Globus pallidus (tissue), 1 donor: ENCODE data around the gene CRIP1.

Experiments
- DNase-seq: peaks from one replicate; pipeline ENCODE4 v3.0.0-alpha.2; 2015; ENCODE audit warnings: low spot score

The CRIP1 gene, protein sequence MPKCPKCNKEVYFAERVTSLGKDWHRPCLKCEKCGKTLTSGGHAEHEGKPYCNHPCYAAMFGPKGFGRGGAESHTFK

DNA sequence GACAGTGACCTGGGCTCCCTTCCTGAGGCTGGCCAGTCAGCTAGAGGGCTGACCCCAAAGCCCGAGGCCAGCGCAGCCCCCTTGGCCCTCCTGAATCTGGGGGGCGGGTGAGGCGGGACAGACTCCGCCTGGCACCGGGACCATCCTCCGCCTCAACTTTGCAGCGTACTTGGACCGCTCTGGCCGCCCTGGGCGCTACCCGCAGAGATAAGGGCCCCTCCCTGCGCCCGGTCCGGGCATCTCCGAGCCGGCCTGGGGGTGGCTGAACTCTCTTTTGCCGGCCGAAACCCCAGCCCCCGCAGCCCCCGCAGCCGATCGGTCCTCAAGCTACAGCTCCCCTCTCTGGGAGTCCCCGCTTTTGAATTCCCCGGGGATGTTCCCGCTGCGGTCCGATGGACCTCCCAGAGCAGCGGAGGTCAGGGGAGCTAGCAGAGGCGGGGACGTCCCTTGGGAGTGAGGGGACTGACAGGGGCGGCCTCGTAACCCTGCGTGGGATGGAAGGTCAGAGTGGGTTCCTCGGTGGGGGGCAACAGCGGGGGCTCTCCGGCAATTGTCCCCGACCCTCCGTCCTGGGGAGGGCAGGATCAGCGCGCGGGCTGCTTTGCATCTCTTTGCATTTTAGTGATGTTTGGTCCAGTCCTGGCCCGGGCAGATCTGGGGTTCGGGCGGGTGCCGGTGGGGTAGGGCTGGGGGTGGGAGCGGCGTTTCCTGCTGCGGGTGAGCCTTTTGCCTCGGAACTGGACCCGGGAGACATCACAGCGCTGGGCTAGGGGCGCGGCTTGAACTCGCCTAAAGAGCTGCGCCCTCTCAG is at the start of gene CRIP1:
Gene CRIP1 (plus strand): TSS at position 724 of the 811 bp plus-strand sequence. CDS start 374 bp downstream, outside the sequence.
- DNase-seq = no peak

DNA sequence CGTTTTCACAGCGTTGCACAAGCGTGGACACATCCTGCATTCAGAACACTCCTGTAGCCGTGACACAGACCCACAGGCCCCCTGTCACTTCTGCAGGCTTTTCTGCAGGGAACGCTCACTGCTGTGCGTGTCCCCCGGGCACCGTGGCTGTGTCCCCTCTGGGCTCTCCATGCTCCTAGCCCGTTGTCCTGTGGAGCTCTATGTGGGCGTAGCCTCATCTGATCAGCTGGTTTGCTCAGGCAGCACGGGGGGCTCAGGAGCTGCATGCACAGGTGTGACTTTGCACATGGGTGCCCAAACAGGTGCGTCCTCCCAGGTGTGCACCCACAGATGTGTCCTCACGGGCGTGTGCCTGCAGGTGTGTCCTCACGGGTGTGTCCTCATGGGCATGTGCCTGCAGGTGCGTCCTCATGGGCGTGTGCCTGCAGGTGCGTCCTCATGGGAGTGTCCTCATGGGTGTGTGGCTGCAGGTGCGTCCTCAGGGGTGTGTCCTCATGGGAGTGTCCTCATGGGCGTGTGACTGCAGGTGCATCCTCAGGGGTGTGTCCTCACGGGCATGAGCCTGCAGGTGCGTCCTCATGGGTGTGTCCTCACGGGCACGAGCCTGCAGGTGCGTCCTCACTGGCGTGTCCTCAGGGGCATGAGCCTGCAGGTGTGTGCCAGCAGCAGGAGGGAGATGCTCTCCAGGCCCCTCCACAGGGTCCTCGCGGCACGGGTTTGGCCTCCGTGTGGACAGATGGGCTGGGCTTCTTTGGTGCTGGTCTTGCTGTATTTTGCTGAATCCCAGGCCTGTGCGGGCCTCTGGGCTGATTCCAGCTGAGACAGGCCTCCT is 49.6 kb upstream of the CRIP1 start:
- no peak for DNase-seq

DNA sequence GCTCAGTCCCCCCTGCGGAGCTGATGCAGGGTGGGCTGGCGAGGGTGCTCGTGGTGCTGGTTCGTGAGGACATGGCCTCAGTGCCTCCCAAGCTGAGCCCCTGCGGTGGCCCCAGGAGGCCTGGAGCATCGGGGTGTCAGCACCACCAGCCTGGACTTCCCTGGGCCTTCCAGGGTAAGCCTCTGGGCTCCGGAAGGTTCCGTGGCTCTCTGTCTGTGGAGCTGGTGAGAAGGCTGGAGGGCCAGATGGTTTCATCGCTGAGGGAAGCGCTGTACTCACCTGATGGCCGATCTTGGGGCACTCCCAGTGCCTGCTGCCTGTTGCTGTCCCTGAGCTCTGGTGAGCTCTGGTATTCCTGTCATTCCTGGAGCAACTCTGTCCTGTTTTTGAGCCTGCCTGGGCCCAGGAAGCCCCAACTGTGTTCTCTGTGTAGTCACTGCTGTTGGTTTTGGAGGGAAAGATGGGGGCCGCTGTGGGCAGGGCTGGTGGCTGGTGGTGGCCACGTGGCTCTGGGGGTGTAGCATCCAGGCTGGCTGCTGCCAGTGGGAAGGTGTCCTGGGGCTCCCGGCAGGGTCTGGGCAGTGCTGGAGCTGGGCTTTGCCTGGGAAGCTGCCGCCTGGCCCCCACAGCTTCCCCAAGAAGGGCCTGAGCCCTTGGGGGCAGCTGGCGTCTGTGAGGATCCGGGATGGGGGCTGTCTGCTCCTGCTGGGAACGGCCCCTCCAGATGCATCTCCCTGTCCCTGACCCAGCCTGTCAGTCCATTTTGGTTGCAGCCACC is 48.8 kb upstream of the CRIP1 start:
- DNase-seq = no peak

DNA sequence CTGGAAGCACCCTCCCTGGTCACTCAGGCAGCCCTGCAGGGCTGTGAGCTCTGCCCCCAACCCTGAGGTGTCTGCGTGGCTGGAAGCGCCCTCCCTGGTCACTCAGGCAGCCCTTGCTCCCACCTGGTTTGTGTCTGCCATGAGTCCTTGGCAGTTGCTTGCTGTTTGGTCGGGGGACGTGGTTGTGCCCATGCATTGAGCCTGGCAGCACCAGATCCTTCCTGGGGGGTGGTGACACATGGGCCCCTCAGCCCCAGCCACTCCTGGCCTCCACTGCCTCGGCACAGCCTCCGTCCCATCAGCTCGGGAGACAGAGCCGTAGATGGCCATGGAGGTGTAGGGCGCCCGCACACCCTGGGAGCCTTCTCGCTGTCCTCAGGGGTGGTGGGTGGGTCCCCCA is 47.5 kb upstream of the CRIP1 start:
- DNase-seq = no peak

DNA sequence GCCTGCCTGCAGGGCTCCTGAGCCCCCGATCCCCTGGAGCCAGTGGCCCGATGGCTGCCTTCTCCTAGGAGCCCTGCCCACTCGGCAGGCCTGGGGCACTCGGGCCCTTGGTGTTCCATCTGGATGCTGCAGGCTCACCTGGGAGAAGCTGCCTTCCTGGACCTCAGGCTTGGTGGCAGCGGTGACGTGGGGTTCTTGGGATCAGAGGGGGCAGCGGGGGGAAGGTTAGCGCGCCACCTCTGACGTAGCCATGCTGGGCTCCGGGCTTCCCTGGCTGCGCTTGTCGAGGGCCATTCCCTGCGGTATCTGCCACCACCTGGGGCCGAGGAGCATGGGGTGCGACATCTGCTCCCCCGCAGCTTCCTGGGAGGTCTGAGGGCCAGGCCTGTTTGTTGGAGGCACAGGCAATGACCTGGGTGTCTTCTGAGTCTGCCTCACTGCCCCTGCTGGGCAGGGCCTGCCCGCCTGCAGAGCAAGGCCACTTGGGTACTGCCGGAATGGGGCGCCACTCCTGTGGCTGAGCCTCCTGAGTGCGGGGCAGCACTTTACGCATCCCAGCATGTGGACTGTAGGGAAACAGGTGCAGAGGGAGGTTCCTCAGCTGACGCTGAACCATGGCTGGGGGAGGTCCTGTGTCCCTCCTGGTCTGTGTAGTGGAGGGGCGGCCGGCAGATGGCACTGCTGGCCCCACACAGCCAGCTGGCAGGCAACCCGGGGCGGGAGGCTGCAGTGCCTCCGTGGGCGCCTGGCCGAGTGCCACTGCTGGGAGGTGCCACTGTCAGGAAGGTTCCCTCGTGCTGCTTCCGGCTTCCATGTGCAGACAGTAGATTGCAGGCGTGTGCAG is 46.8 kb upstream of the CRIP1 start:
- no peak for DNase-seq

DNA sequence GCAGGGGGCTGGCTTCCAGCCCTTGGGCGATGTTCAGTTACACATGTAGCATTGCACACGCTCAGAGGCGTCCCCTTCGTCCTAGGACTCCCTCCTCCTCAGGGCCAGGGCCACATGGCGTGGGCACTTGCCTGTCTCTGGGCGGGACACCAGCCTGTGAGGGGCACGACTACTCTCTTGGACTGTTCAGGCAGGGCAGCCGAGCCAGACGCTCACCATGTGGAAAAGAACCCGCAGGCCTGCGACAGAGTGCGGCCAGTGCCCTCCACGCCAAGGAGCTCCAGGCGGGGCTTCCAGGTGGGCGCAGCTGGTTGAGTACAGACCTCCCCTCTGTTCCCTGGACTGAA is 46.2 kb upstream of the CRIP1 start:
- no peak for DNase-seq

DNA sequence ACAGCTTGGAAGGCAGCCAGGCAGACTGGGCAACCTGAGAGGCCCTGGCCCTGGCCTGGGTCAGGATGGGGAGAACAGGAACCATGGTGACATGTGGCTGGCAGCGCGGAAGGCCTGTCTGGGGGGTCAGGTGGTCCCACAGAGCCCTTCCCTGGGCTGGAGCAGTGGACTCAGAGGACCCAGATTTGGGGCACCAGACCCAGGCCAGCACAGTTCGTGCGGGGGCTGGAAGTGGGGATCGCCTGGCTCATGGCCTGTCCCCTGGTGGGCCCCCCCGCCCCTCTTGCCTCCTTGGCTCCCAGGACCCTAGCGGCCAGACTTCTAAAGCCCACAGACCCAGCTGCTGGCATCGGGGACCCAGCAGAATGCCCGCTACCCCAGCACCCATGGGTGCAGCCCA is 45.7 kb upstream of the CRIP1 start:
- no peak for DNase-seq

DNA sequence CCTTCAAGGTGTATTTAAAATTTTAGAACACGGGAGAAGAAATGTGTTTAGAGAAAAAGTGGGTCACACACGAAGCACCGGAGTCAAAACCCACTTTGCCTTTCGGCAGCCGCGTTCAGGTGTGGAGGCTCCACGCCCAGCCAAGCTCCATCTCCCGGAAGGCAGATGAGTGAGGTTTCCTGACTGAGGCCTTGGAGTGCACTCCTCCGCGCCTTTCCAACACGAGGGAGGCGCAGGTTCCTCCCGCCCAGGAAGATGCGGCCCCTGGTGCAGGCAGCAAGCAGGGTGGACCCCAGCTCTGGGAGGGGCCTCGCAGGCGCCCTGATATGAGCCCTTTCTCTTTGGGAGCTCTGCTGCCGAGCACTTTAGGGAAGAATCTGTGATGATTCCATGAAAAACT is 44.6 kb upstream of the CRIP1 start:
- DNase-seq = no peak

DNA sequence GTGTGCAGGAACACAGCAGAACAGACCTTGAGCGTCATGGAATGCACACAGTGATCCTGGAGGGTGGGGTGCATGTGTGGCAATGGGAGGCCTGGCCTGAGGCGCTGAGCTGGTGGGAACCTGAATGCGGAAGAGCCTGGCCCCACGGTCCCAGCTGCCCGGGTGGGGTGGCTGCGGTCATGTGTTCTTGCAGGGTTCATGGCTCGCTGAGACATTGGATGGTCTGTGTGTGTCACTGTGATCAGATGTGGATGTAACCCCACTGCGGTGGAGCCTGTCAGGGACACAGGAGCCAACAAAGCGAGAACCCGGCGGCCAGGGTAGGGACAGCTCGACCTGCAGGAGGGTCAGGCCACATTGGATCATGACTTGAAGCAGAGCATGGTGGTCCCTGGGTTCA is 43.9 kb upstream of the CRIP1 start:
- no peak for DNase-seq

DNA sequence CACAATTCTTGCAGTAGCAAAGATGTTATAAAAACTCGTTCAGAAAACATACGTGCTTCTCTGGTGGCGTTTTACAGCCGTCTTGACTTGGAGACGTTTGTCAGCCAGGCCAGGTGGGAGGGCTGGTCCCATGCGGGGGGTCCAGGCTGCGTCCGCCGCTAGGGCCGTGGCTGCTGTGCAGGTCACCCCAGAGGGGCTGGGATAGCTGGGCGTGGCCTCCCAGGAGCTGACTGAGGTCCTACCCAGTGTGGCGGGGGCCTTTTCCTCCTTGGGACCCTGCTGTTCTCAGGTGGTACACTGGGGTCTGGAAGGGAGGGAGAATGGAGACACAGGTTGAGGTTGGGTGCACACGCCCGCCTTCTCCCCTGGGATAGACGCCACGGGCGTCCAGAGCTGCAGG is 41.8 kb upstream of the CRIP1 start:
- DNase-seq = no peak

DNA sequence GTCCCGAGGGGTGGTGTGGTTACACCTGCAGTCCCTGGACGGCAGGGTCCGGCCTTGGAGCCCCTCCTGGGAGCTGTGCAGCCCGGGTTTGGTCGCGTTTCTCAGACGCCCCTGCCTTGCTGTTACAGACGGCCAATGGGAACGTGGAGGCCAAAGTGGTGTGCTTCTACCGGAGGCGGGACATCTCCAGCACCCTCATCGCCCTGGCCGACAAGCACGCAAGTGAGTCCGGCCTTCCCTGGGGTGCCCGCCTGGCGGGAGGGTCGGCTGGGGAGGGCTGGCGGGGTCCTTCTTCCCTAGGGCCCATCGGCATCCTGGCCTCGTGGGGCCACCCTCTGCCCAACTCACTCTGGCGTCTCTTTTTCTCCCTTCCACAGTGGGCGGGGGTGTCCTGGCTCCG is 41.4 kb upstream of the CRIP1 start:
- DNase-seq = no peak

DNA sequence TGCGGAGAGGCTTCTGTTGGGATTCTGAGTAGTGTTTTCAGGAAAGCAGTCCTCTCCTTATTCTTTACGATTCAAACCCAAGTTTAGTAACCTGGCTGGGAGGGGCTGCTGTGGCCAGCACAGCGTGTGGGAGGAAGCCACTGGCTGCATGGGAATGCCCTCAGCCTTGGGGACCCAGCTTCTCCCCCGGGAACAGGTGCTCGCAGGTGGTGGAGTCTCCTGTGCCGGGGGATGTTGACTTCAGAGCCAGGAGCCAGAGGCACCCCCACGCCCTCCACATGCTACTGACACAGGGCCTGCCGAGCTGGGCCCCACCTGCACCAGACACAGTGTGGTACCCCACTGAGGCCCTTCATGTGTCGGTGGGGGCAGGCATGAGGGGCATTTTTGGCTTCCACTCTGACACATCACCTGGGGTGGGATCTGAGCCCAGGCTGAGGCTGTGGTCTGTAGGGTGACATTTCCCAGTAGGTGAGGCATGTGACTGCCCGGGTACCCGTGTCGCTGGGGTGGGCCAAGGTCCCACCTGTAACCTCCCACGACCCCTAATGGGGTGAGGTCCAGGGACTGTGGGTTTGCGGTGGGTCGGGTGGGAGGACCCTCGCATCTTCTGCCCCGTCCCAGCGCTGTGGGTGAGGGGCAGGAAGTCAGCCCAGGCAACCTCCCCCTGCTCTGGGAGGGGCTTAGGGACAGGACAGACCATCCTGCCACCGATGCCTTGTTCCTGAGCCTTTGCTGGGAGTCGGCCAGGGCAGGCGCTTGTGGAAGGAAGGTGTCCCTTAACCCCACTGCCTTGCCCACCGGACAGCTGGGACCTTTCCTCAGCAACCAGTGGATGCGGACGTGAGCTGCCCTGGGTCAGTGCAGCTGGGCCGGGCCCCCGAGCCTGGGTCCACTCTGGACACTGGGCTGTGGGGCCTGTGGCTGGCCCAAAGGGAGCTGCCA is 40.5 kb upstream of the CRIP1 start:
- no peak for DNase-seq

DNA sequence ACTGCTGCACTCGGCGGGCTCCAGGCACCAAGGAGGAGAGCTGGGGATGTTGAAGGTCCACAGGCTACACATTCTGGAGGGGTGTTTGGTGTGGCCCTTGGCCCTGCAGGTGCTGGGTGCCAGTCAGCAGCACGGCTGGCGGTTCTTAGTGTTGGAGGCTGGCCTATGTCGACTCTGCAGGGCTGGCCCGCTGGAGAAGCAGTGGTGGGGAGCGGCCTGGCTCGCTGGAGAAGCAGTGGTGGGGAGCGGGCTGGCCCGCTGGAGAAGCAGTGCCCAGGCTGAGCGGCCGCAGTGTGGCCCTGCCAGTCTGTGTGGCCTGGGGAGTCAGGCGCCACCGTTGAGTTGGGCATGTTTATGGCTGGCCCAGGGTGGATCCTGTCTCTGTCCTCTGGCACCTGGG is 39.7 kb upstream of the CRIP1 start:
- no peak for DNase-seq

DNA sequence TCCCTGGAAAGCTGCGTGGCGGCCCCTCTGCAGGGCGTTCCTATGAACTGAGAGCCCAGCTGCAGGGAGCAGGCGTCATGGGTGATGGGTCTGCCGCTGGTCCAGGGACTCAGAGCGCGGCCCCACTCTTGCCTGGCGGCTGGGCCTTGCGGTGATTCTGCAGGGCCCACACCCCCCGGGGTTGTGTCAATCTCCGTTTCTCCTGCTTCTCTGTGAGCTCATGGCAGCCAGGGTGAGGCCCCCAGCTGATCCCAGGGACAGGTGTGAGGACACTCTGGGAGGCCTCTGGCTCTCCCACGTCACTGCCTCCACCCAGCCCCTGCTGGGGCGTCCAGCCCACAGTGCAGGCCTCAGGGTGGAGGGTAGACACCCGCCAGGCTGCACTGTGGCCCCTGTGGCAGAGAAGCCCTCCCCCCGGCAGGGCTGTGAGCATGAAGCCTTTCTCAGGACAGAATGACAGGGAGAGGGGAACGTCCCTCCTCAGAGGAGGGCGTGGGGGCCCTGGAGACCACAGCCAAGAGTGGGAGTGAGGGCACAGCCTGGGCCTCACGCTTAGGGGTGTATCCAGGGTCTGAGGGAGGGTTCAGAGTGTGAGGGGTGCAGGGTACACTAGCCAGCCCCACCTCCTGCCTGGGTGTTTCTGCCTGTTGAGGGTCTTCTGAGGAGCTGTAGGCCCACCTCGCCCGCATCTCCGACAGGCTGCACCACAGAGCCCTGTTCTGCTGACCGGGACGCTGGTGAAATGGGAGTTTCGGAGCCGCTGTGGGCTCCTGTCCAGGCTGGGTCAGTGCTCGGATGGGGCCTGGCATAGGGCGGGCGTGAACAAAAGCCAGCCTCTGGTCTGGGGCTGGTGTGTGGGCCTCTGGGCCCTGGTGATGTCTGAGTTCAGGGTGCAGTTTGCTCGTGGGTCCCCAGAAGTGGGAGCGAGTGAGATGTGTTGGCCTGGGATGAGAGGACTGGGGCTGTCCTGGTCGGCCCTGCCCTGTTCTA is 38.7 kb upstream of the CRIP1 start:
- no peak for DNase-seq

DNA sequence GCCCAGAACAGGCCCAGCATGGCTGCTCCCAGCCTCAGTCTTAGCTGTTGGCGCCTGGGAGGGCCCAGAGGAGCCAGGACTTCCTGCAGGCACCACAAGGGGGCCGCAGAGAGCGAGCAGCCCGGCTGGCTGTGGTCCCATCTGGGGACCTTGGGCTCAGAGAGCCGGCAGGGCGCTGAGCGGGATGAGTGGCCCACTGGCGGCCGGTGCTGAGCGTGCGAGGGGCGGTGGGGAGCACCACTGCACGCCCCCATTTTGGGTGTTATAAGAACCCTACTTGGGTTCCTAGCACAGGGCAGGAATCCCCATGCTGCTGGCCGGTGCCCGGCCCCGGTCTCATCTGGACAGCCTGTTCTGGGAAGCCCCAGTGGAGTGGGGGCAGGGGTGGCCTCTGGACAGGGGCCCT is 38.0 kb upstream of the CRIP1 start:
- DNase-seq = peak; percentile 69

DNA sequence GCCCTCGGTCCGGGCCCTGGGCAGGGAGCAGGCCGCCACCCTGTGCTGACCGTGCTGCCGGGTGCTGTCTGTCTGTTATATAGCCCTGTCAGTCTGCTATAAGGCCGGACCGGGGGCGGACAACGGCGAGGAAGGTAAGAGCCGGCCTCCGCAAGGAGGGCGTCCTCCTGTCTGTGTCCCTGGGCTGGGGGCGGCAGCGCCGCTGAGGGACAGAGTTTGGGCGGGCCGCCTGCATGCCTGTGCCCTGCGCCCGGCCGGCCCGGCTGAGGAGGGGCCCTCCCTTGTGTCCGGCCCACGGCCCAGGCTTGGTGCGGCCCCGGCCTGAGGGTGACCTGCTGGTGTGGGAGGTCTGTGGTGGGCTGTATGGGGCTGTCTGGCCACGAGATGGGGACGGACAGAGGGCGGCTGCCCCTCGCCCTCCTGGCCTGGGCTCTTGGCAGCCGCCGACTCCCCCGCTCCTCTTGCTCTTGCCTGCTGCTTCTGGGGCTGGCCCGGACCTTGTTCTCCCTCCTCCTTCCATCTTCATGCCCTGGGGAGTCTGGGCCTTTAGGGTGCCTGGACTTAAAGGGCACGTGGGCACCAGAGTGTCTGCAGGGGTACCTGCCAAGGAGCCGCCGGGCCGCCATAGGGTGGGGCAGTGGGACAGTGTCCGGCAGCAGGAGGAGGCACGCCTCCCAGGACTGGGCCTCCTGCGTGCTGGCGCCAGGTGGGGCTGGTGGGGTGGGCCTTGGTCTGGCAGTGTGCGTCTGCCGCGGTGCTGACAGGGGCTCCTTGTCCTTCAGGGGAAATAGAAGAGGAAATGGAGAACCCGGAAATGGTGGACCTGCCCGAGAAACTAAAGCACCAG is 37.2 kb upstream of the CRIP1 start:
- DNase-seq = no peak

DNA sequence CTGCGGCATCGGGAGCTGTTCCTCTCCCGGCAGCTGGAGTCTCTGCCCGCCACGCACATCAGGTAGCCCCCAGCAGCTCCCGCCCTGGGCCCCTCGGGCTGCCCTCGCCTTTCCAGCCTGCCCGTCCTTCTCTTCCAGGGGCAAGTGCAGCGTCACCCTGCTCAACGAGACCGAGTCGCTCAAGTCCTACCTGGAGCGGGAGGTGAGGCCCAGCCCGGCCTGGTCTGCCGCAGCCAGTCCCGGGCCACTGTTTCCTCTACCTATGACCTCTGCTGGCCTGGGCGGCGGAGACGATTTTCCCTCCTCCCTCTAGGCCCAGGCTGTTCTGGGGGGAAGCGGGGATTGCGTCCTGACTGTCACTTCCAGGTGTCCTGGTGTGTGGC is 36.6 kb upstream of the CRIP1 start:
- DNase-seq = no peak
